Peyer's patch (tissue), 4 donors: Measurements from ENCODE around the gene SMYD1. TPM values are rescaled to one million over a fixed set of nuclear protein-coding genes. Genes with fewer than 3 reads are reported as not detected.

Experiments used
- DNase-seq, 3 donors: peaks; one replicate each; pipeline ENCODE4 v3.0.0-alpha.2; 2017 to 2019
- H3K27ac ChIP-seq, 4 donors: fragments of 200-600 bp; sonication (generic); one replicate each; pipeline ENCODE4 v1.5.1; 2016 to 2019
- H3K27me3 ChIP-seq, 2 donors: fragments of 200-600 bp; sonication (generic); one replicate each; pipeline ENCODE4 v1.5.1; 2019
- H3K36me3 ChIP-seq, 3 donors: fragments of 200-600 bp; sonication (generic); one replicate each; pipeline ENCODE4 v1.5.1; 2016 to 2019
- H3K4me1 ChIP-seq, 4 donors: fragments of 200-600 bp; sonication (generic); one replicate each; pipeline ENCODE4 v1.5.1; 2016 to 2019
- H3K4me3 ChIP-seq, 4 donors: fragments of 200-600 bp; sonication (generic); 1 replicate in 3 of 4; 2 replicates in 1 of 4; pipeline ENCODE4 v1.5.1; 2016 to 2019; ENCODE audit warnings: mild to moderate bottlenecking in 1 of 4
- H3K9me3 ChIP-seq, 4 donors: fragments of 200-600 bp; sonication (generic); one replicate each; pipeline ENCODE4 v1.5.1; 2016 to 2019; ENCODE audit warnings: mild to moderate bottlenecking in 1 of 4
- CTCF ChIP-seq, 6 experiments: fragments of 450-650 bp in 4 of 6; fragments of 200-600 bp in 2 of 6; sonication (generic) in 1 of 6; IDR thresholded peaks; one replicate each; pipeline ENCODE4 v1.5.1; 2017 to 2019; ENCODE audit warnings: antibody characterized with exemption in 6 of 6, mild to moderate bottlenecking in 3 of 6, moderate library complexity in 1 of 6
- POLR2A ChIP-seq, 2 donors: fragments of 450-650 bp; IDR thresholded peaks; one replicate each; pipeline ENCODE4 v1.5.1; 2017; ENCODE audit warnings: antibody characterized with exemption in 2 of 2, mild to moderate bottlenecking in 2 of 2, moderate library complexity in 2 of 2
- total RNA-seq, 4 donors: library from RNA; depleted of rRNA; stranded (reverse); fragments of >200 nt; gene quantifications; one replicate each; pipeline ENCODE4 v1.1.0, GENCODE V29; 2016

The SMYD1 gene
- total RNA-seq, 4 donors from 2014 or later, result 0.67 to 2.7 TPM; not detected in 2

- H3K9me3 ChIP-seq, result no peaks in the 10 kb centered on the region
- no peaks in the 10 kb centered on the region for H3K36me3 ChIP-seq
- H3K27ac ChIP-seq, result no peak overlapping the region
- DNase-seq, result no peak
- H3K27me3 ChIP-seq, result no peaks in the 10 kb centered on the region
- H3K4me1 ChIP-seq, result no peaks in the 10 kb centered on the region
- H3K4me3 ChIP-seq, result no peak overlapping the region
- no peak for TF ChIP-seq POLR2A (IDR thresholded peaks at IDR 0.05)
- TF ChIP-seq CTCF (IDR thresholded peaks at IDR 0.05), result no peak
Observed at GRCh38 chr2:88082781-88083180, 15.2 kb downstream of the SMYD1 start.

GRCh38 chr2:88085099-88085498 is 17.5 kb downstream of the SMYD1 start:
- H3K4me1 ChIP-seq, result no peaks in the 10 kb centered on the region
- DNase-seq, result no peak
- H3K27ac ChIP-seq, result no peak overlapping the region
- no peak overlapping the region for H3K4me3 ChIP-seq
- H3K36me3 ChIP-seq, result no peaks in the 10 kb centered on the region
- H3K9me3 ChIP-seq, result no peaks in the 10 kb centered on the region
- TF ChIP-seq POLR2A (IDR thresholded peaks at IDR 0.05) (no peak), CTCF (IDR thresholded peaks at IDR 0.05) (no peak)
- no peaks in the 10 kb centered on the region for H3K27me3 ChIP-seq

- H3K27ac ChIP-seq, result no peak overlapping the region
- H3K4me3 ChIP-seq, result no peak overlapping the region
- H3K9me3 ChIP-seq, result no peaks in the 10 kb centered on the region
- H3K36me3 ChIP-seq, result no peaks in the 10 kb centered on the region
- no peak for DNase-seq
- no peak for TF ChIP-seq CTCF (IDR thresholded peaks at IDR 0.05)
- no peak for TF ChIP-seq POLR2A (IDR thresholded peaks at IDR 0.05)
- H3K27me3 ChIP-seq, result no peaks in the 10 kb centered on the region
- no peaks in the 10 kb centered on the region for H3K4me1 ChIP-seq
Observed at GRCh38 chr2:88085602-88086001, 18.0 kb downstream of the SMYD1 start.

GRCh38 chr2:88086401-88086800 is 18.8 kb downstream of the SMYD1 start:
- Histone ChIP-seq H3K9me3 (no peaks in the 10 kb centered on the region), H3K4me3 (no peak overlapping the region), H3K4me1 (no peaks in the 10 kb centered on the region), H3K27ac (no peak overlapping the region), H3K36me3 (no peaks in the 10 kb centered on the region), H3K27me3 (no peaks in the 10 kb centered on the region)
- no peak for TF ChIP-seq CTCF (IDR thresholded peaks at IDR 0.05)
- no peak for TF ChIP-seq POLR2A (IDR thresholded peaks at IDR 0.05)
- DNase-seq, result no peak

- H3K9me3 ChIP-seq, result no peaks in the 10 kb centered on the region
- no peak for DNase-seq
- TF ChIP-seq CTCF (IDR thresholded peaks at IDR 0.05), result no peak
- TF ChIP-seq POLR2A (IDR thresholded peaks at IDR 0.05), result no peak
- H3K4me3 ChIP-seq, result no peak overlapping the region
- H3K36me3 ChIP-seq, result no peaks in the 10 kb centered on the region
- no peak overlapping the region for H3K27ac ChIP-seq
- no peaks in the 10 kb centered on the region for H3K27me3 ChIP-seq
- H3K4me1 ChIP-seq, result no peaks in the 10 kb centered on the region
Observed at GRCh38 chr2:88087073-88087472, 19.4 kb downstream of the SMYD1 start.

- Histone ChIP-seq H3K4me1 (no peaks in the 10 kb centered on the region), H3K9me3 (no peaks in the 10 kb centered on the region), H3K27me3 (no peaks in the 10 kb centered on the region), H3K27ac (no peak overlapping the region), H3K4me3 (no peak overlapping the region), H3K36me3 (no peaks in the 10 kb centered on the region)
- TF ChIP-seq CTCF (IDR thresholded peaks at IDR 0.05) (no peak), POLR2A (IDR thresholded peaks at IDR 0.05) (no peak)
- no peak for DNase-seq
Observed at GRCh38 chr2:88087763-88088162, 20.1 kb downstream of the SMYD1 start.
